HG02885 (cell line): ENCODE measurements around the gene MAPK10.

Experiments used
- ATAC-seq: cut with Tn5 transposase; IDR thresholded peaks from one replicate; pipeline ENCODE4 v1.9.1; 2021; ENCODE audit warnings: mild to moderate bottlenecking; ENCODE audit not compliant: unreplicated experiment, poor library complexity

MAPK10 gene

DNA sequence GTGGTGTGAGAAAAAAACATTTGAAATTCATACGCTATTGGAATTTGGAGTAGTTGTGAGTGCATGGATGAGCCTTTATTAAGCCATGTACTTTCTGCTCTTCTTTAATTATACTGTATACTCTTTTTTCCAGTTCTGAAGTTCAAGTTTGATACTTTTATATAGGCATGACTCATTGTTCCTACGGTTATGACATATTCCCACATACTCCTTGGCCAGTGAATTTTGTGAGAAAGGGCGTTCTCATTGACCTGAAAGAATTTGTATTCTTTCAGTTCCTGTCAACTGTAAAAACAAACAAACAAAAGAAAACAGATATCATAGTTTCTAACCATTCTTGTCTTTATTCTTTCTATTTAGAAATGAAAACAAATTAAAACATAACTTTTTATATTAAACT is 407.3 kb downstream of the MAPK10 start:
- no peak for ATAC-seq

DNA sequence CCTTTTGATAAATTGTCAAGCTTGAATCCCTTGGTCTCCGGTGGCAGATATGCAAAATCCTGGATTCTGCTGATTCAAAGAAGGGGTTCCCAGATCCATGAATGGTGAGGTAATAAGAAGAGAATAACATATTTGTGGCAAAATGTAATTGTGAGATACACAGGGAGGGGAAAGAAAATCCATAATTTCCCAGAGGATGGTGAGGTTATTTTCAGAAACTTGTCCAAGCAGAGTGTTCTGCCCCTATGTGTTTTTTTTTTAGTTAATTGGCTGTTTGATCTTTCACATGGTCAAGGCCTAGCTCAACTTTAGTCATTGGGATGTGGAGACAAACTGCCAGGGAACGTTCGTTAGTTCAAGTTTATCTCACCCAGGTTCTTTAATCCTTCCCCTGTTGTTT is 408.8 kb downstream of the MAPK10 start:
- ATAC-seq, result no peak

DNA sequence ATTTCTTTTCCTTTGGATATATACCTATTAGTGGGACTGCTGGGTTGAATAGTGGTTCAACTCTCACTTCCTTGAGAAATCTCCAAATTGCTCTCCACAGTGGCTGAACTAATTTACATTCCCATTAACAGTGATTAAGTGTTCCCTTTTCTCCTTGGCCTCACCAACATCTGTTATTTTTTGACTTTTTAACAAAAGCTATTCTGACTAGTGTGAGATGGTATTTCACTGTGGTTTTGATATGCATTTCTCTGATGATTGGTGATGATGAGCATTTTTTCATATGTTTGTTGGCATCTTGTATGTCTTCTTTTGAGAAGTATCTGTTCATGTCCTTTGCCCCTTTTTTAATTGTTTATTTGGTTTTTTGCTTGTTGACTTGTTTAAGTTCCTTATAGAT is 413.0 kb downstream of the MAPK10 start:
- no peak for ATAC-seq

DNA sequence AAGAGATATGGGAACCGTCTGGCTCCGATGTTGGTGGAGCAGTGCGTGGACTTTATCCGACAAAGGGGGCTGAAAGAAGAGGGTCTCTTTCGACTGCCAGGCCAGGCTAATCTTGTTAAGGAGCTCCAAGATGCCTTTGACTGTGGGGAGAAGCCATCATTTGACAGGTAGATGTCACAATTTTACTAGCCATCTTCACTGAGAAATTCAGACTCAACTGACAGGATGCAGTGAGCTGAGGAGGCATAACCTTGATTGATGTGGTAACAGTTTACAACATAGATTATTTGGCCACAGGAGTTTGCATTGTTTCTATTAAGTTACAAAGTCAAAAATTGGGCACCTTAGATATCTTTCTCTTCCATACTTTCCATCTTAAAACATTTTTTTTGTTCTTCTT is 417.7 kb downstream of the MAPK10 start:
- no peak for ATAC-seq

DNA sequence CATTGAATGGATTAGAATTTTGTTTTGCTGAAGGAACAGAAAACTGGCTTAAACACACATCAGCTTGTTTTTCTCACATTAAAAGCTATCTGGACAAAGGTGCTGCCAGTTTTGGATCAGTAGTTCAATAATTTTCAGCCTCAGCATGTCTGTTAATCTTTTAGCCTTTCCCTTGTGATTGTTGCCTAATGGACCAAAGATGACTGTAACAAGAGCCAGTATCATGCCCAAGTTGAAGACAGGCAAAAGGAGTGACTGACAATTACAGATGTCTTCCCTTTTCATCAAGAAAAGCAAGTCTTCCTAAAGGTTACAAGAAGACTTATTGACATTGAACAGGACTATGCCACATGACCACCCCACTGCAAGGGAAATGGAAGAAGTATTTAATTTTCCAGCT is 419.7 kb downstream of the MAPK10 start:
- ATAC-seq, result no peak
